Right lung (tissue), 10 donors: ENCODE data around the gene SYNJ2BP. TPM values are rescaled to one million over a fixed set of nuclear protein-coding genes. Genes with fewer than 3 reads are reported as not detected.
"Not testable (repeated sequence)": the region's sequence is repeated elsewhere in the genome, so short reads cannot be mapped to it uniquely, and the experiment has no call there.

Experiments used
- DNase-seq, 2 donors: peaks; one replicate each; pipeline ENCODE4 v3.0.0-alpha.2; 2013
- long read RNA-seq, 8 donors: transcript quantifications; one replicate each; lab custom pipeline, GENCODE V29; 2026
- polyA plus RNA-seq, 5 donors: library from polyadenylated mRNA; unstranded; fragments of 120-200 nt; gene quantifications; one replicate each; pipeline versions ENCODE4 v1.2.1 to v1.2.3, GENCODE V29; 2013; ENCODE audit warnings: inconsistent platforms in 1 of 5, low replicate concordance in 1 of 5; ENCODE audit not compliant: insufficient read length in 5 of 5, insufficient read depth in 1 of 5

SYNJ2BP gene
- polyA plus RNA-seq, result 10 to 100 TPM; 23.6 to 40.4 (median 36.6) TPM
- long read RNA-seq, donor 1, full-length matches to known transcripts, result 12 of 12 reads
- long read RNA-seq, donor 1, partial matches to known transcripts, result 0 of 12 reads
- long read RNA-seq, donor 1, other reads (novel, unspliced or antisense), result 0 of 12 reads
- long read RNA-seq, donor 2, full-length matches to known transcripts, result 9 of 9 reads
- long read RNA-seq, donor 2, partial matches to known transcripts, result 0 of 9 reads
- long read RNA-seq, donor 2, other reads (novel, unspliced or antisense), result 0 of 9 reads
- long read RNA-seq, donor 3, full-length matches to known transcripts, result 6 of 6 reads
- long read RNA-seq, donor 3, partial matches to known transcripts, result 0 of 6 reads
- long read RNA-seq, donor 3, other reads (novel, unspliced or antisense), result 0 of 6 reads
- long read RNA-seq, donor 4, full-length matches to known transcripts, result 14 of 14 reads
- long read RNA-seq, donor 4, partial matches to known transcripts, result 0 of 14 reads
- long read RNA-seq, donor 4, other reads (novel, unspliced or antisense), result 0 of 14 reads
- long read RNA-seq, donor 5, full-length matches to known transcripts, result 14 of 57 reads
- long read RNA-seq, donor 5, partial matches to known transcripts, result 43 of 57 reads
- long read RNA-seq, donor 5, other reads (novel, unspliced or antisense), result 0 of 57 reads
- long read RNA-seq, donor 6, full-length matches to known transcripts, result 16 of 16 reads
- long read RNA-seq, donor 6, partial matches to known transcripts, result 0 of 16 reads
- long read RNA-seq, donor 6, other reads (novel, unspliced or antisense), result 0 of 16 reads
- long read RNA-seq, donor 7, full-length matches to known transcripts, result 13 of 13 reads
- long read RNA-seq, donor 7, partial matches to known transcripts, result 0 of 13 reads
- long read RNA-seq, donor 7, other reads (novel, unspliced or antisense), result 0 of 13 reads
- long read RNA-seq, donor 8, full-length matches to known transcripts, result 3 of 3 reads
- long read RNA-seq, donor 8, partial matches to known transcripts, result 0 of 3 reads
- long read RNA-seq, donor 8, other reads (novel, unspliced or antisense), result 0 of 3 reads

- peak; percentile 62 to 67 for DNase-seq
Observed at GRCh38 chr14:70416725-70417349, at the start of gene SYNJ2BP. SYNJ2BP (minus strand) TSS chr14:70417090; CDS start chr14:70416963, 127 bp downstream.

- no peak for DNase-seq
Observed at GRCh38 chr14:70454731-70455130, 37.8 kb upstream of the SYNJ2BP start.

GRCh38 chr14:70451874-70452273, 35.0 kb upstream of the SYNJ2BP start, which contains the start of gene ADAM21:
ADAM21 (plus strand) TSS chr14:70452174; CDS start chr14:70457500, 5,326 bp downstream.
- DNase-seq, result no peak

- DNase-seq, result peak in 1 of 2 donors; percentile 14
Observed at GRCh38 chr14:70448633-70449340, 31.9 kb upstream of the SYNJ2BP start.

- no peak for DNase-seq
Observed at GRCh38 chr14:70442750-70443149, 25.9 kb upstream of the SYNJ2BP start.

- no peak for DNase-seq
Observed at GRCh38 chr14:70441641-70442040, 24.8 kb upstream of the SYNJ2BP start.

- no peak for DNase-seq
Observed at GRCh38 chr14:70436867-70437266, 20.0 kb upstream of the SYNJ2BP start.

- not testable (repeated sequence) for DNase-seq
Observed at GRCh38 chr14:70426555-70426954, 9.7 kb upstream of the SYNJ2BP start.

- DNase-seq, result no peak
Observed at GRCh38 chr14:70425354-70425753, 8.5 kb upstream of the SYNJ2BP start.

GRCh38 chr14:70422538-70422937, 5.6 kb upstream of the SYNJ2BP start:
- no peak for DNase-seq

- not testable (repeated sequence) for DNase-seq
Observed at GRCh38 chr14:70419270-70419931, 2.5 kb upstream of the SYNJ2BP start.

GRCh38 chr14:70416338-70416724, 559 bp downstream of the SYNJ2BP start:
- peak in 1 of 2 donors; percentile 6 for DNase-seq

- DNase-seq, result no peak
Observed at GRCh38 chr14:70415788-70416187, 1.1 kb downstream of the SYNJ2BP start.

- DNase-seq, result no peak
Observed at GRCh38 chr14:70407621-70408020, 9.3 kb downstream of the SYNJ2BP start.

GRCh38 chr14:70406216-70406615, 10.7 kb downstream of the SYNJ2BP start:
- DNase-seq, result not testable (repeated sequence)

GRCh38 chr14:70403335-70403734, 13.6 kb downstream of the SYNJ2BP start:
- DNase-seq, result not testable (repeated sequence)

GRCh38 chr14:70401643-70402042, 15.2 kb downstream of the SYNJ2BP start:
- DNase-seq, result no peak

- no peak for DNase-seq
Observed at GRCh38 chr14:70398706-70399431, 18.0 kb downstream of the SYNJ2BP start.

- no peak for DNase-seq
Observed at GRCh38 chr14:70398280-70398679, 18.6 kb downstream of the SYNJ2BP start.

GRCh38 chr14:70397746-70398145, 19.1 kb downstream of the SYNJ2BP start:
- DNase-seq, result no peak
